ENCODE data around the gene SHC4. TPM values are rescaled to one million over a fixed set of nuclear protein-coding genes. Genes with fewer than 3 reads are reported as not detected.
"Not testable (repeated sequence)": the region's sequence is repeated elsewhere in the genome, so short reads cannot be mapped to it uniquely, and the experiment has no call there.

The SHC4 gene
- polyA plus RNA-seq, 3 donors = 1.8 to 3.1 (median 3.0) TPM

DNA sequence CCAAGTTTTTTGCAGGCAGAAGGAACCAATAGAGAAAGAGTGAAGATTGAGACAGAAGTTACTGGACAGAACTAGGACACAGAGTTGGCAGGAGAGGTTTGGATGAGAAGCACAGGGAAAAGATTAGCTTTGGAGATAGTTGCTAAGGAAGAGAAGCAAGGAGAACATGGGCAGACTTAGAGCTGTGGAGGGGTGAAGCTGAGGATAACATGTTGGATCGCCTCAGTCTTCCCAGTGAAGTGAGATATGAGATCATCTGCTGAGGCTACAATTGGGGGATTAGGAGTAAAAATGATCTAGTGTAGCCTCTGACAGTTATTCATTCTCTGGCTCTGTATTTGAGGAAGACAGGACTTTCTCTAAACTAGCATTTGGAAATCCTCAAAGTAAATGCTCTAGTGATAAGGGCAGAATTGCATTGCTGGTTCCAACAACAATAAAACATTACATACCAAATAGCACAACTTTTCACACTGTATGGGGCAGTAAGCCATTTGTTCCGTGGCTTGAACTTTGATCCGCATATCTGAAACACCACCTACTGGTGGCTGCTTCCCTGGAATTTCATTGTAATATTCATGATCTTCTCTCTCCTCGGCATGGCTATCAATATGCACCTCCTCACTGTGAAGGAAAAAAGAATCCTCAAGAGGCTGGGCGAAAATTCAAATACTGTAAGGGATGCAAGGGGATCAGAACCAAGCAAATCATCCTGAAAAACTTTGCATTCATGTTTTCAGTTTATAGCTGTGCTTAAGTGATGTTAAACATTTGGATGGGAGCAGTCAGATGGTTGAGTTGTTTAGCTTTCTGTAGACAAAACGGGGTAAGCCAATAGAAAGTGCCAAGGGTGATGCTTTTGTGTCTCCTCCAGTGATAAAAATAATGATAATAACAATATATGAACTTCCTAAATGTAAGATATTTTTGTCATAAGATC lies 107.9 kb downstream of the SHC4 start:
- peak; percentile 42 to 58 (median 53) for DNase-seq (ENCODE audit: low read depth in 3 of 3, low spot score in 2 of 3)

DNA sequence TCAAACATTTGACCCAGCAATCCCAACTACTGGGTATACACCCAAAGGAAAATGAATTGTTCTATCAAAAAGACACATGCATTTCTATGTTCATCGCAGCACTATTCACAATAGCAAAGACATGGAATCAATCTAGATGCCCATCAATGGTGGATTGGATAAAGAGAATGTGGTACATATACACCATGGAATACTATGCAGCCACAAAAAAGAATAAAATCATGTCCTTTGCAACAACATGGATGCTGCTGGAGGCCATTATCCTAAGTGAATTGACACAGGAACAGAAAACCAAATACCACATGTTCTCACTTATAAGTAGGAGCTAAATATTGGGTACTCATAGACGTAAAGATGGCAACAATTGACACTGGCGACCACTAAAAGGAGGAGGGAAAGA lies 109.3 kb downstream of the SHC4 start:
- DNase-seq (ENCODE audit: low read depth in 3 of 3, low spot score in 2 of 3) = not testable (repeated sequence)

- DNase-seq (ENCODE audit: low read depth in 3 of 3, low spot score in 2 of 3) = no peak
Observed at GRCh38 chr15:48851956-48852355, 111.8 kb downstream of the SHC4 start.

GRCh38 chr15:48850648-48851047 lies 113.1 kb downstream of the SHC4 start:
- no peak for DNase-seq (ENCODE audit: low read depth in 3 of 3, low spot score in 2 of 3)

GRCh38 chr15:48845123-48845522 lies 118.6 kb downstream of the SHC4 start:
- DNase-seq (ENCODE audit: low read depth in 3 of 3, low spot score in 2 of 3) = no peak

GRCh38 chr15:48842501-48842900 lies 121.2 kb downstream of the SHC4 start:
- DNase-seq (ENCODE audit: low read depth in 3 of 3, low spot score in 2 of 3) = no peak

DNA sequence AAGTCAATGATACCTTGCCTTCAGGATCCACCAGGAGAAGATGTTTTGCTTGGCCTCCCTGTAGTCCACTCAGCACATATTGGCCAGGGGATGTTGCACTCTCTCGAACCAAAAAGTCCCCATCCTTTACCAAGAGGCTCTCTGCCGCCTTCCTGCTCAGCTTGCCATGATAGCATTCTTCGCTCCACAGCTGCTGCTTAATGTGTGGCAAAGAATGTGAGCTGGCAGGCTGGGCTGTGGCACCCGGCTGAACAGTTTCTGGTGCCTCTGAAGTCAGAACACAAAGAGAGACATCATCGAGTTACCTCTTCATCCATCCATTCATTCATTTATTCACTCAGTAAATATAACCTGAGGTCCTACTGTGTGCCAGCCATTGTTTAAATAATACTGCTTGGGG lies 129.0 kb downstream of the SHC4 start:
- DNase-seq (ENCODE audit: low read depth in 3 of 3, low spot score in 2 of 3) = no peak

- DNase-seq (ENCODE audit: low read depth in 3 of 3, low spot score in 2 of 3) = no peak
Observed at GRCh38 chr15:48833526-48834239, 130.0 kb downstream of the SHC4 start.

DNA sequence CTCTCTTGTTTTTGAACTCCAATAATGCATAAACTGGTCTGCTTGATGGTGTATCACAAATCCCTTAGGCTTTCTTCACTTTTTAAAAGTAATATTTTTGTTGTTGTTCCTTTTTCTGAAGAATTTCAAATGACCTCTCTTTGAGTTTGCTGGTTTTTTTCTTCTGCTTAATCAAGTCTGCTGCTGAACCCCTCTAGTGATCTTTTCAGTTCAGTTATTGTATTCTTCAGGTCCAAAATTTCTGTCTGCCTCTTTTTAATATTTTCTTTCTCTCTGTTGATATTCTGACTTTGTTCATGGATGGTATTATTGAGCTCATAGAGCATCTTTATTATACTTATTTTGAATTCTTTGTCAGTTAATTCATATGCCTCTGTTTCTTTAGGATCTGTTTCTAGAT lies 131.1 kb downstream of the SHC4 start:
- no peak for DNase-seq (ENCODE audit: low read depth in 3 of 3, low spot score in 2 of 3)

DNA sequence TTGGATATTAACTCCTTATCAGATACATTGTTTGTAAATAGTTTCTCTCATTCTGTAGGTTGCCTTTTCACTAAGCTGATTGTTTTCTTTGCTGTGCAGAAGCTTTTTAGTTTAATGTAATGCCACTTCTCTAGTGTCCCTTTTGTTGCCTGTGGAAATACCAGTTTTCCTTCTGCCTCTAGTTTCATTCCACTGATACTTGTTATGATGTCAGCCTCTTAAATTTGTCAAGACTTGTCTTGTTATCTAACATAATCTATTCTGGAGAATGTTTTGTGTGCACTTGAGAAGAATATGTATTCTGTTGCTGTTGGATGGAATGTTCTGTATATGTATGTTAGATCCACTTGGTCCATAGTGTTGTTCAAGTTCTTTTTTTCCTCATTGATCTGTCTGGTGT lies 134.8 kb downstream of the SHC4 start:
- DNase-seq (ENCODE audit: low read depth in 3 of 3, low spot score in 2 of 3) = no peak

GRCh38 chr15:48828471-48828870 lies 135.2 kb downstream of the SHC4 start:
- DNase-seq (ENCODE audit: low read depth in 3 of 3, low spot score in 2 of 3) = no peak

DNA sequence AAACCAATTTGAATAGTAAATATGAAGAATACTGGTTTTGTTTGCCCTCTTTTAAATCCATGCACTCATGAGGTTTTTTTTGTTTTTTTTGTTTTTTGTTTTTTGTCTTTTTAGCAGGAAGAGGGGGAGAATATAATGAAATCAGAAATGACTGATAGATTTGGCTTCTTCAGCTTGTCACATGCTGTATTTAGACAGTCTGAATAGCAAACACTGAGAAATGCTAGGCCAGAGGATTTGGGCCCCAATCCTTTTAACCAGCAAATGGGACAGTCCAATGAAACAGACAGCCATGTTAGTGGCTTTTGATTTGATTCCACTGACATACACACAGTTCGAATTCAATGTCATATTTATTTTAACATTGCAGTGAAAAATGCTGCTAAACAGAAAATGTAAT lies 138.6 kb downstream of the SHC4 start:
- DNase-seq (ENCODE audit: low read depth in 3 of 3, low spot score in 2 of 3) = no peak

GRCh38 chr15:48823706-48824105 lies 140.0 kb downstream of the SHC4 start:
- DNase-seq (ENCODE audit: low read depth in 3 of 3, low spot score in 2 of 3) = no peak

DNA sequence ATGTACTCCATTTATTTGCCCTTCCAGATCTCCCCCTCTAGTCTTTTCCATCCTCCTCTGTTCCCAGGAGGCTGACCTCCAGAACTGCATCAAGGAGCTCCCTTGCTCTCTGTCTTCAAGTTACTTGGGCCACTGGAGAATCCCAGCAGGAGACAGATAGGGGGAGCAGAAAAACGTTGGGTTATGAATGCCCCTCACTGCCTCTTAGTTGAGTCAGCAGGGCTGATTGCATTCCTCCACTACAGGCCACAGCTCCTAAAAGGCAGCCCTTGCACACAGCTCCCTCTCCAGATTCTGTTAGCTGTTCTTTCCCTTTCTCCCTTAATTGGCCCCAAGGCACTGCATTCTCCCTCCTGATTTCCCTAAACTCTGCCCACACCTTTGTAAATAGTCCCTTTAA lies 140.5 kb downstream of the SHC4 start:
- no peak for DNase-seq (ENCODE audit: low read depth in 3 of 3, low spot score in 2 of 3)

DNA sequence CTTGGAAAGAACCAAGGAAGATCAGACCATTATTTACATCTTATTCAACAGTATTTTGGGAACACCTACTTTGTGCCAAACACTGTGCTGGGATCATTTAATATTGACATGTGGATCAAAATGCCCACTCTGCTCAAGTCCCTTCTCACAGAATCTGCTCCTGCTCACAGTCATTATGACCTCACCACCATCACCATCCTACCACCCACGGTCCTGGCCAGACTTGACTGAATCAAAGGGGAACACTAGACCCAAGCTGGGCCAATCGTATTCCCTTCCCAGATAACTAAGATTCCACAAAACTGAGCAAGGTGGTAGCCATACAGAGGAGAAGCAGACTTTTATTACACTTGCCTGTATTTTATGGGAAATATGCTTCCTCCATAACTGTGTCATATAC lies 149.4 kb downstream of the SHC4 start:
- DNase-seq (ENCODE audit: low read depth in 3 of 3, low spot score in 2 of 3) = no peak

GRCh38 chr15:48811325-48811958 lies 152.3 kb downstream of the SHC4 start:
- no peak for DNase-seq (ENCODE audit: low read depth in 3 of 3, low spot score in 2 of 3)

GRCh38 chr15:48810414-48811324 lies 153.1 kb downstream of the SHC4 start, which contains the start of gene CEP152:
Gene CEP152, minus strand, starts transcription at chr15:48811069. Its CDS starts 5,420 bp downstream, at chr15:48805649.
- peak; percentile 94 to 98 (median 97) for DNase-seq (ENCODE audit: low read depth in 3 of 3, low spot score in 2 of 3)

DNA sequence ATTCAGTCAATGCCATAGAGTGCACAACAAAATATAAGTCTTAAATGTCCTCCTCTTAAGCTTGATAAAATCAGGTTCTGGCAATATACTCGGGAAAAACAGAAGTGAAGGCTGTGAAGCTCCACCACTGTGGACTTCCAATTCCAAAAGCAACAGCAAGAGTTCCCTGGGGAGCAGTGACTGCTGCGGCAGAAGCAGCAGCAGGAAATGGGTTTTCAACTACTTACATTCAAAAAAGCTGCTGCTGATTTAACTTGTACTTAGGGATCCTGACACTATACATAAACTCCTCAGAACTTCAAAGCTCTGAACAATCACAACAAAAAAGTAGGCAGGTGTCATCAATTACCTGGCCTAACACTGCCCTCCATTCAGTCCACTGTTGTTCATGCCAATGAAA lies 157.6 kb downstream of the SHC4 start:
- no peak for DNase-seq (ENCODE audit: low read depth in 3 of 3, low spot score in 2 of 3)

DNA sequence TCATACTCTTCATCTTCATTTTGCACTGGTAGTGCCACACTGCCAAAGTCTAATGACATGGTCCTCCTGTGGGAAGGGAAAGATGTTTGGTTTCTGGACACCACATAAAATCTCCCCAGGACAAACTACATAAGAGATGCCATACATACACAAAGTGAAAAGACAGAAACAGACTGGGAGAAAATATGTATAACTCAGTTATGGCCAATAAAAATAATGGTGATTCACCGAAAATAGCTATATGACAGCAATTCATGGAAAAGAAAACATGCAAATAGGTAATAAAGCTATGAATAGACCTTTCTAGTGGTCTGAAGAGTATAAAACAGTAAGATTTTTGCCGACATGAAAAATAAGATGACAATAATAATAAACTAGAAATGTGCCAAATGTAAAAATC lies 158.1 kb downstream of the SHC4 start:
- no peak for DNase-seq (ENCODE audit: low read depth in 3 of 3, low spot score in 2 of 3)

GRCh38 chr15:48803877-48804276 lies 159.8 kb downstream of the SHC4 start:
- no peak for DNase-seq (ENCODE audit: low read depth in 3 of 3, low spot score in 2 of 3)

All from right renal cortex interstitium (tissue), 3 donors.